Middle frontal gyrus (tissue), 1 donor: ENCODE data around the gene FGD2.
A peak's percentile ranks its signal among the peaks of the same experiment; 100 is the strongest.

Experiments
- DNase-seq: peaks from one replicate; pipeline ENCODE4 v3.0.0-alpha.2; 2015; ENCODE audit warnings: low spot score; ENCODE audit errors: extremely low spot score

Gene FGD2, protein sequence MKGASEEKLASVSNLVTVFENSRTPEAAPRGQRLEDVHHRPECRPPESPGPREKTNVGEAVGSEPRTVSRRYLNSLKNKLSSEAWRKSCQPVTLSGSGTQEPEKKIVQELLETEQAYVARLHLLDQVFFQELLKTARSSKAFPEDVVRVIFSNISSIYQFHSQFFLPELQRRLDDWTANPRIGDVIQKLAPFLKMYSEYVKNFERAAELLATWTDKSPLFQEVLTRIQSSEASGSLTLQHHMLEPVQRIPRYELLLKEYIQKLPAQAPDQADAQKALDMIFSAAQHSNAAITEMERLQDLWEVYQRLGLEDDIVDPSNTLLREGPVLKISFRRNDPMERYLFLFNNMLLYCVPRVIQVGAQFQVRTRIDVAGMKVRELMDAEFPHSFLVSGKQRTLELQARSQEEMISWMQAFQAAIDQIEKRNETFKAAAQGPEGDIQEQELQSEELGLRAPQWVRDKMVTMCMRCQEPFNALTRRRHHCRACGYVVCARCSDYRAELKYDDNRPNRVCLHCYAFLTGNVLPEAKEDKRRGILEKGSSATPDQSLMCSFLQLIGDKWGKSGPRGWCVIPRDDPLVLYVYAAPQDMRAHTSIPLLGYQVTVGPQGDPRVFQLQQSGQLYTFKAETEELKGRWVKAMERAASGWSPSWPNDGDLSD

DNA sequence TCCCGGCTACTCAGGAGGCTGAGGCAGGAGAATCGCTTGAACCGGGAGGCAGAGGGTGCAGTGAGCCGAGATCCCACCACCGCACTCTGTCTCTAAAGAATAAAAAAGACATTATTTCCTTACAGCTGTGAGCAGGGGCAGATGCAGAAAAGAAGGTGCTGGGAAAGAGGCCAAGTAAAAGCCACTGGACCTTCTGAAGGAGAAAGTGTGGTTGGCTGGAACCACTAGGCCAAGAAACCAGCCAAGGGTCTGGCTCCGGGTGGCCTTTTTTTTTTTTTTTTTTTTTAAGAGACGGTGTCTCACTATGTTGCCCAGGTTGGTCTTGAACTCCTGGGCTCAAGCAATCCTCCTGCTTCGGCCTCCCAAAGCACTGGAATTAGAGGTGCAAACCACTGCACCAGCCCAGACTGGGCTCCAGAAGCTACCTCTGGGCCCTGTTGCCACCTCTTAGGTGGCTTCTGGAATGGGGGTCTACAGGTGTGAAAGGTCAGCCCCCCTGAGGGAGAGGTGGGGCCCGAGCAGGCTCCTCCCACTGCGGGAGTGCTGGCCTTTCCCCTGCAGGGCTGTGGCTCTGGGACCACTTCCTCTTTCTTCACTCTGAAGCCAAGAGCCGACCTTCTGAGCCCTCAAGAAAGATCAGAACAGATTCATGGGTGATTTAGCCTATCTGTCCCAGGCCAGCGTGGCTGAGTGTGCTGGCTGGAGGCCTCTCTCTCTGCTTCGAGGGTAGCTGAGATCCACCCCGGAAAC lies at the start of gene FGD2:
FGD2 (plus strand) TSS at position 595 of the 750 bp plus-strand sequence. CDS start 163 bp downstream, outside the sequence.
- DNase-seq = no peak

DNA sequence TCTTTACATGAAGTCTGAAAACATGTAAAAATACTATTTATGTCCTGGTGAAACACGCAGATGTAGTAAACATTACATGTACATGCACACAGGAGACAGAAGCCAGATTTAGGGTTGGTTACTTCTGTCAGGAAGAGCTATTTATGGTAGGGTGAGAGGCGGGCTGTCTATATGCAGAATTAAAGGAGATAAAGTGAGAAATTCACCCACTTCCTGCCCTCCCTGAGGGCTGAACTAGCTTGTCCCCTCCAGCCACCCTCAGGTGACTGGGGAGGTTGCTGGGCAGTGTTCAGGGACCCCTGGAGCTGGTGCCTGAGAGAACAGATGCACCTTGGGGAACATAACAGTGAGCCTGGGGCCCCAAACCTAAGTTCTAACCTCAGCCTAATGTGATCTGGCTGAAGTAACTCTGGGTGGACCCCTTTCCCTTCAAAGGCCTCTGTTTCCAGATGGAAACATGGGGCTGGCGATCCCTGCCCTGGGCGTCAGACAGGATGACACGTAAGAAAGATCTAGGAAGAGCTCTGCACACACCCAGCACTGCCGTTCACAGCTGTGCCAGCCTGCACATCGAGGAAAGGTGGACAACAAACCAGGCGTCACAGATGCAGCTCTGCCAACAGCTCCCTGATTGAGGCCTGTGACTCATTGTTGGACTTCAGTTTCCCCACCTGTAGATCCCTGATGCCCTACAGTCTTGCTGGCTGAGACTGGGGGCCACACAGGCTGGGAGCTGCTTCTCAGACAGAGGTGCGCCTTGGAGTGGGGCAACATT lies 49.6 kb upstream of the FGD2 start:
- no peak for DNase-seq

DNA sequence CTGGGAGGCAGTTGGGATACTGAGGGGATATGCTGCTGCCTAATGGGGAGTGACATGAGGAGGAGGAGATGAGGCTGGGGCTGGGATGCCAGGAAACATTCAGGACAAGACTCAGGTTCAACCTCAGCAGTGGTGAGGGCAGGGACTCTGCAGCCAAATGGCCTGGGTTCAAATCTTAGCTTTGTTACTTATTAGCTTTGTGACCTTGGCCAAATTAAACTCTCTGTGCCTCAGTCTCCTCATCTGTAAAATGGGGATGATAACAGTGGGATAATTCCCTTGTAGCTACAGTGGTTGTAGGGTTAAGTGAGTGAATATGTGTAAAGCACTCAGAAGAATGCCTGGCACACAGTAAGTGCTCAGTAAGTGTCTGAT lies 49.0 kb upstream of the FGD2 start:
- no peak for DNase-seq

DNA sequence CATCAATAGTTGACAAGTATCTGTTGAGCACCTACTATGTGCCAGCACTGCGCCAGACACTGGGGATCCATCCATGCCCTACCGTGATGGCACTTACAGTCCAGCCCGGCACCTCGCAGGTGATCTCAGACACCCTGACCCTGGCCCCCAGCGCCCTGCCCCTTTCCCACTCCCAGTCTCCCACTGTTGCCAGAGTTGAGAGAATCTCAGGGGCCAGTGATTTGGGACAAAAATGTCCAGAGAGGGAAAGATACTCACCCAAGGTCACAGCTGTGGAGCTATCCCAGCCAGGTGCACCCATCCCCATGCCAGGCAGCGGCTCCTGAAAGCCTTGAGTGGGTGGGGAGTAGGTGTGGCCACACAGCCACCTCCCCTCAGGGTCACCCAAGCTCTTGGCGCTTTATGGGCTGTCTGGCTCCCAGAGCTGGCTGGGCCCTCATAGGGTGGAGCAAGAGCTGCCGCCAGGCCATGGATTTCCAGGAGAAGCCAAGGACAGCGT lies 47.6 kb upstream of the FGD2 start:
- no peak for DNase-seq

DNA sequence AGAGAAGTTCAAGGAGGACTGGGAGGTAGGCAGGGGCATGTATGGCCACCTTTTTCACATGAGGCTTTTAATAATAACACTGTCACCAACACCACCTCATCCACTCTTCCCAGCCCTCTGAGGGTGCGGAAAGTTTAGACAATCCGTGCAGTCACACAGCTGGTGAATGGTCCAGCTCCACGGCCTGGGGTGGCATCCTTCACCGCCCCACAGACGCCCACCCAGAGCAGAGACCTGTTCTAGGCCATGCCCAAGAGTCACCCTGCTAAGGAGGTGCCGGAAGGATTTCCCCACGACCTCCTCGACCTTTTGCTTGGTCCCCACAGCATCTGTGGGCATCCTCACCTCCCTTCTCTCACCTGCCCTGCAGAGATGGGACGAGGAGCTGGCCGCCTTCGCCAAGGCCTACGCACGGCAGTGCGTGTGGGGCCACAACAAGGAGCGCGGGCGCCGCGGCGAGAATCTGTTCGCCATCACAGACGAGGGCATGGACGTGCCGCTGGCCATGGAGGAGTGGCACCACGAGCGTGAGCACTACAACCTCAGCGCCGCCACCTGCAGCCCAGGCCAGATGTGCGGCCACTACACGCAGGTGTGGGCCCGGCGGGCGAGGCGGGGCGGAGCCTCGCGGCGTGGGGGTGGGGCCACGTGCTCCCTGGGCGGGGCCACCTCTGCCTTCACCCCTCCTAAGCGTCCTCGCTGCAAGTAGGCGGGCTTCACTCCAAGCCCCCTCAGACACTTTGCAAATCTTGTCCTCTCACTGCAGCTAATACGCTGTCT lies 46.5 kb upstream of the FGD2 start:
- no peak for DNase-seq

DNA sequence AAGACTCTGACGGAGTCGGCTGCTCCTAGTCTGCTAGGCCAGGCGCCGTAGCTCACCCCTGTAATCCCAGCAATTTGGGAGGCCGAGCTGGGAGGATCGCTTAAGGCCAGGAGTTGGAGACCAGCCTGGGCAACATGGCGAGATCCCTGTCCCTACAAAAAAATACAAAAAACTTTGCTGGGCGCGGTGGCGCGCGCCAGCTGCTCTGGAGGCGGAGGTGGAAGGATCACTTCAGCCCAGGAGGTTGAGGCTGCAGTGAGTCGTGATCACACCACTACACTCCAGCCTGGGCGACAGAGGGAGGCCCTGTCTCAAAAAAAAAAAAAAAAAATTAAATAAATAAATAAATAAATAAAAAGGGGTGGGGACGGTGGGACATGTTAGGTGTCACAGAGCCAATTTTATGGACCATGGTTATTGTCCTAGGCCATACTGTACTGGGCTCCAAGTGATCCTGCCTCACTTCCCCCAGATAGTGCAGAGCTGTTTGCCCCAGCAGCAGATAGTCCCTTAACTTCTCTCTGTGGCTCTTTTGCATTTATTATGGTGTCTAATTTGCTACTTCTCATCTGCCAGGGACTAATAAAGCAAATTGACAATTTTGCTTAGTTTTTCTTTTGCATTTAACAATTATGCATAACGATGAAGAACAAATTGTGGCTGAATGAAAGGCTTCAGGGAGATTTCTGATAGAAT lies 45.8 kb upstream of the FGD2 start:
- DNase-seq = no peak

DNA sequence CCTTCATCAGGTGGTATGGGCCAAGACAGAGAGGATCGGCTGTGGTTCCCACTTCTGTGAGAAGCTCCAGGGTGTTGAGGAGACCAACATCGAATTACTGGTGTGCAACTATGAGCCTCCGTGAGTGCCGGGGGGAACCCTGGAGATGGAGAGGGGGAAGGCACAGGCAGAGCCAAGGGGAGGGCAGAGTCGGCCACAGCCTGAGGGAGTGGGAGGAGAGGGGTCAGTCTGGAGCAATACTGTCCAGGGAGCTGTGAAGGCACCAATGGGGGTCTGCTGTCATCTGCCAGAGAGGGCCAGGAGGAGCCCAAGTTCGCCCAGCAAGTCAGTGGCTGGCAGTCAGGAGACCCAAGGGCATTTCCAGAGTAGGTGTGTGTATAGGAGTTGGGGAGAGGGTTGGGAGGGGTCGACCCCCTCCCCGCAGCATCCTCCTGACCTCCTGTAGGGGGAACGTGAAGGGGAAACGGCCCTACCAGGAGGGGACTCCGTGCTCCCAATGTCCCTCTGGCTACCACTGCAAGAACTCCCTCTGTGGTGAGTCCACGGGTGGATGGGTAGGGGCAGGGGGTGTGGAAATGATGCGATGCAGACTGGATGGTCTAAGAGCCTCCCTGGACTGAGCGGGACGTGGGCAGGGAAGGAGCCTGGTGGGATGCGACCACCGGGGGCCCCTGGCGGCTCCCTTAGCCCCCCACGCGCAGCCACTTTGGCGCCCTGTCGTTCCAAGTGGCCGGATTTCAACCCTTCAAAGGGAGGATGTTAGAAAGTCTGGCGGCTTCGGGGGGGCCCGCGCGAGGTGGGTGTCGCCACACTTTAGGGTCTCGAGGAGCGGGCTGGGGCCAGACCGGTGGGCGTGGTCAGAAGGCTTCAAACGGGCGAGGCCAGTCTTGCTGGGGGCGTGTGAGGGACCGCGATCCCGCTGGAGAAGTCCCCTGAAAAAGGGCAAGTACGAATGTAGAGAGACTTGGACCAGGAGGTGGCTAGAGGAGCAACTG lies 43.7 kb upstream of the FGD2 start:
- no peak for DNase-seq

DNA sequence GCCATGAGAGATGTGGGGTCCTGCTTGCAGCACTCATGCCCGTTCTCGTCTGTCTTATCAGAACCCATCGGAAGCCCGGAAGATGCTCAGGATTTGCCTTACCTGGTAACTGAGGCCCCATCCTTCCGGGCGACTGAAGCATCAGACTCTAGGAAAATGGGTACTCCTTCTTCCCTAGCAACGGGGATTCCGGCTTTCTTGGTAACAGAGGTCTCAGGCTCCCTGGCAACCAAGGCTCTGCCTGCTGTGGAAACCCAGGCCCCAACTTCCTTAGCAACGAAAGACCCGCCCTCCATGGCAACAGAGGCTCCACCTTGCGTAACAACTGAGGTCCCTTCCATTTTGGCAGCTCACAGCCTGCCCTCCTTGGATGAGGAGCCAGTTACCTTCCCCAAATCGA lies 42.6 kb upstream of the FGD2 start:
- DNase-seq = peak; percentile 13

DNA sequence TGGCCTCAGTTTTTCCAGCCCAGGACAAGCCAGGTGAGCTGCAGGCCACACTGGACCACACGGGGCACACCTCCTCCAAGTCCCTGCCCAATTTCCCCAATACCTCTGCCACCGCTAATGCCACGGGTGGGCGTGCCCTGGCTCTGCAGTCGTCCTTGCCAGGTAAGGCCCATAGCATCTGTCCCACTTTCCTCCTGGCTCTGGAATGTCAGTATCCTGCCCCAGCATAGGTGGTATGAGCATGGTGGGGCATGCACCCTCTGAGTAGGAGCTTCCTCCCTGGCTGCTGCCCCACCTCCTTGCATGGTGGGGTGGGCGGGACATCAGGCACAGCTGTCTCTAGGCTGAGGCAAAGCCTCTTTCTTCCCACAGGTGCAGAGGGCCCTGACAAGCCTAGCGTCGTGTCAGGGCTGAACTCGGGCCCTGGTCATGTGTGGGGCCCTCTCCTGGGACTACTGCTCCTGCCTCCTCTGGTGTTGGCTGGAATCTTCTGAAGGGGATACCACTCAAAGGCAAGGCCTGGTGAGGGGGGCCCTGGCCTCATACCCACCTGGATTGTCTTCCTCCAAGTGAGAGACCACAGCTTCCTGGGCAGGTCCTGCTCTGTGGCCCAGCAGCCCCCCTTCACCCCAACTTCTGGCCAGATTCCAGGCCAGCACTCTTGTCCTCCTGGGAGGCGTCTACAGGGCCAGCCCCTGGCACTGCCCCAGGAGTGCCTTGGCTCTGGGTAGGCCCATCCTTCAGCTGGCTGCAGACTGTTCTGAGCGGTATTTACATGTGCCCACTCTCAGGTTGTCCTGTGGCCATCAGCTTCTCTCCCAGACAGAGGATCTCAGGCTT lies 41.8 kb upstream of the FGD2 start:
- DNase-seq = no peak

DNA sequence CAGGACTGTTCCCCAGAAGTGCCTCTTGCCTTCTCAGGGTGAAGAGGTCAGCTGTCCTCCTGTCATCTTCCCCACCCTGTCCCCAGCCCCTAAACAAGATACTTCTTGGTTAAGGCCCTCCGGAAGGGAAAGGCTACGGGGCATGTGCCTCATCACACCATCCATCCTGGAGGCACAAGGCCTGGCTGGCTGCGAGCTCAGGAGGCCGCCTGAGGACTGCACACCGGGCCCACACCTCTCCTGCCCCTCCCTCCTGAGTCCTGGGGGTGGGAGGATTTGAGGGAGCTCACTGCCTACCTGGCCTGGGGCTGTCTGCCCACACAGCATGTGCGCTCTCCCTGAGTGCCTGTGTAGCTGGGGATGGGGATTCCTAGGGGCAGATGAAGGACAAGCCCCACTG lies 41.1 kb upstream of the FGD2 start:
- DNase-seq = no peak

DNA sequence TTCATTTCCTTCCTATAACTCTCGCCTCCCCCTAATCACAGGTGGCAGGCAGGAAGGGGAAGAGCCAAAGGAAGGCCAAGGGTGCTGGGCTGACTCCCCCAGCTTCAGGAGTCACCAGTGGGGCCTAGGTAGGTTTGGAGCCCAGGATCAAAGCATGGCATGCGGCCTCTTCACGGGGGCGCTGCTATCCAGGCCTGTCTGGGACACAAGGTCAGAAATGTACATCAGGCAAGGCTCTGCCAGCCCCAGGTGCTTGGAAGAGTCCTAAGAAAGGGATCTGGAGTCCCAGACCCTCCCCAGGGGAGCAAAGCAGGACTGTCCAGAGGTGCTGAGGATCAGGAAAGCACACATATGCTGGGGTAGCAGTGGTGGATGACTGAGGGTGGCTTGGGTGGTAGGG lies 40.5 kb upstream of the FGD2 start:
- no peak for DNase-seq

DNA sequence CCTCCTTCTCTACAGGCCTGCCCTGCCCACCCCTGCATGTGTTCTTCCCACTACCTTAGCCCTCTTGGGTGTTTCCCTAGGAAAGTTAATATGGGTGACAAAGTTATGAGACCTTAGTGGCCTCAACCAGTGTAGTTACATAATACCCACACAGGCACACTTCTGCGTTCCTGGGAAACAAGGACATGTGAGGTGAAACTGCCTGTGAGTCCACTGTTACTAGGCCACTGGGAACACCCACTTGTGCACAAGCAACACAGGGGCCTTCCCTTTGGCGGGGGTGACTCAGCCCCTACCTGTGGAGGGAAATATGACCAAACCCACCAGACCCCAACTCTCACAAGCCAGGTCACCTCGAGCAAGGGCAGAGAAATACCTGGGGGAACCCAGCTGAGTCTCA lies 38.2 kb upstream of the FGD2 start:
- DNase-seq = no peak

DNA sequence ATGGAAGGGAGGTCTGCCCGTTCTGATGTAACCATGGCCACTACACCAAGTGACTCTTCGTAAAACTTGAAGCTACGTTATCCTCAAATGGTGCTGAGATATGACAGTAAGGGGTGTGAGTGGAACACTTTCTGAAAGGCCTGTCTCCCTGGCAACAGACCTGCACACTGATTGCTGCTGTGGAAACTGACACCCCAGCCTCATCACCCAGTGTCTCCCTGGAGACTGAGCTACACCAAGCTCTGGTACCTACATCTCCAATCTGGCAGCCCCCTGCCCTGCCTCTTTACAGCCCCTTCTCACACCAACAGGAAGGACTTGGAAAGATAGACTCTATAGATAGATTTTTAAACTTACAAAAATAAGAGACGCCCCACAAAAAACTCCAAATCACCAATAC lies 37.7 kb upstream of the FGD2 start:
- DNase-seq = no peak

DNA sequence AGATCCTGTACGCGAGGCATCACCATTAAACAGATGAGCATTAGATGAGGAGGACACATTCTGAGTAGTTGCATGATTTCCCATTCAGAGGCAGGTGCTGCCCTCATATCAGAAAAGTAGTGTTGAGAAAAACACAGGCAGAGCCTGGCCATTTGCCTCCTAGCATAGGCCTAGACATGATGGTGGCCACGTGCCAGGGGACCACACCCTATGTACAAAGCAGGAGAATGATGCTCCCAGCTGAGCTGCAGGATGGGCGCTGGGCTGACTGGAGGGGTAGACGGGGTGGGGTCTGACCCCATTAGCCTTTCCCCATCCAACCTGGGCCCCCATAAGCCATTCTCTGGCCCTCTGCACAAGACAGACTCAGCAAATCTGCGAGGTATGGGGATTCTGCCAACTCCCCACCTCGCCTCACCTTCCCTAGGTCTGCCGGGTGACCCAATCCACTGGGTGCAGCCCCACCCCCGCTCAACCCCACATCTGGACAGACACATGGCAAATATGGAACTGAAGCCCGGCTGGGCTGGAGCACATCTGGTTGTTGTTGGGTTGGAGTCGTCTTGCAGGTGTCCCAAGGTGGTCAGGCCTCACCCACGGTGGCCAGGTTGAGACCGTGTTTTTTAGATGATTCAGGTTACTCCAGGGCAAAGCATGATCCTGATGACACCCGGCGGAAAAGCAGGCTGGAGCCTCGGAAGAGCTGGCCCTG lies 37.0 kb upstream of the FGD2 start:
- no peak for DNase-seq

DNA sequence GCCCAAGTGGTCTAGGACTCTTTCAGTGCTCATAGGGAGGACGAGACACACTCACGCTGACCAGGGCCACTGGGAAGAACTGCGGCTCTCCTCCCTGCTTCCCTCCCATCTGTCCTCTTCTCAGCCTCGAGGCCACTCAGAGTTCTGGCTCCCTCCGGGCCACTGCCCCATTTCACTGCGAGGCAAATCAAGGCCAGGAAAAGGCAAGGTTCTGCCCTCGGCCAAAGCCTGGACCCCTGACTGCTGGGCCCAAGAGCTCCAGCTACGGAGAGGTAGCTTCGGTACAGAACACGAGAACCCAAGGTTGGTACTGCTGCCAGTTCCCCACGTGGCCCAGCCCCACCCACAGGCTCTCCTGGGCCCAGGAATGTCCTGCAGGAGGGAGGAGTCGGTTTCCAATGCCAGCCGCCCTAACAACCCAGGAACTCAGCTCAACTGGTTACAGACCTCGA lies 36.2 kb upstream of the FGD2 start:
- DNase-seq = no peak

DNA sequence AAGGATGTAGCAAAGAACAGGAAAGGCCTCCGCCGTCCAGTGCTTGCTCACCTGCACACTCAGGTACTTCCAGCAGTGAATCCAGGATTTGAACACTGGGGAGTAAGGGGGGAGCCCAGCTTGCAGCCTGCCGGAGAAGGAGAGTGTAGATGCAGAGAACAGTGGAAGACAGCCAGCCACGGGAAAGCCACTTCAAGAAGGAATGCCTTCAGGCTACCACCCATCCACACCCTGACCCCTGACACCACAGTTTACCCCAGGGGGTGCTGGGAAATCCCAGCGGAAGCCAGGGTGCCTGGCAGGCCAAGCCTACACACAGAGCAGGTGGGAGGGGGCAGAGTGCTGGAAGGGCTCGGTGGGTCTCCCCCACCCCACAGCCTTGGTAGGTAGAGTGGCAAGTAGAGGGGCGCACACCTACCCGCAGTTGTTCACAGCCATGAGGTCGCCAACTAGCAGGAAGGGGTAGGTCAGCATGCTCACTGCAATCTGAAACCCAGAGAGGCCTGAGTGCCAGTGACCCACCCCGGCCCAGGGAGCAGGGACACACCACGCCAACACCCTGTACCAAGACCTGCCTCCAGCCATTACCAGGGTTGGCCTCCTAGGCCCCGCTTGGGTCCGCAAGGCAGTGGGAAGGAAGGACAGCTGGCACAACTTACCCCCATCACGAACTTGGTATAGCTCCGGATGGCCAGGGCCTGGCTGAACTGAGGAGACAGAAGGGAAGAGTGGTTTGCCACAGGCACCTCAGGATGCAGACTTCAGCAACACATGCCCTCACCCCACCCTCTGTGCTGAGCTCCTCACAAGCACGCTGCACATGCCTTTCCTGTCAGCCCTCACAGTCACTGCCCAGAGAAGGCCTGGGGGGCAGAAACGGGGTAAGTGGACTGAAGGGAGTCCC lies 35.2 kb upstream of the FGD2 start:
- DNase-seq = no peak
